Right kidney (tissue), 1 donor: Measurements from ENCODE around the gene ZBTB2.
"Not testable (repeated sequence)": the region's sequence is repeated elsewhere in the genome, so short reads cannot be mapped to it uniquely, and the experiment has no call there.

Experiments
- DNase-seq: peaks from one replicate; pipeline ENCODE4 v3.0.0-alpha.2; 2016

The ZBTB2 gene

DNA sequence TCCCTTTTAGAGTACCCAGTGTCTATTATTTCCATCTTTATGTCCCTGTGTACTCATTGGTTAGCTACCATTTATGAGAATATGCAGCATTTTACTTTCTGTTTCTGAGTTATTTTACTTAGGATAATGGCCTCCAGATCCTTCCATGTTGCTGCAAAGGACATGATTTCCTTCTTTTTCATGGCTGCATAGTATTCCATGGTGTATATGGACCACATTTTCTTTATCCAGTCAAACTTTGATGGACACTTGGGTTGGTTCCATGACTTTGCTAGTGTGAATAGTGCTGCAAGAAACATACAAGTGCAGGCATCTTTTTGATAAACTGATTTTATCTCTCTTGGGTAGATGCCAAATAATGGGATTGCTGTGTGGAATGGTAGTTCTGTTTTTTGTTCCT, 55.4 kb downstream of the ZBTB2 start:
- no peak for DNase-seq

DNA sequence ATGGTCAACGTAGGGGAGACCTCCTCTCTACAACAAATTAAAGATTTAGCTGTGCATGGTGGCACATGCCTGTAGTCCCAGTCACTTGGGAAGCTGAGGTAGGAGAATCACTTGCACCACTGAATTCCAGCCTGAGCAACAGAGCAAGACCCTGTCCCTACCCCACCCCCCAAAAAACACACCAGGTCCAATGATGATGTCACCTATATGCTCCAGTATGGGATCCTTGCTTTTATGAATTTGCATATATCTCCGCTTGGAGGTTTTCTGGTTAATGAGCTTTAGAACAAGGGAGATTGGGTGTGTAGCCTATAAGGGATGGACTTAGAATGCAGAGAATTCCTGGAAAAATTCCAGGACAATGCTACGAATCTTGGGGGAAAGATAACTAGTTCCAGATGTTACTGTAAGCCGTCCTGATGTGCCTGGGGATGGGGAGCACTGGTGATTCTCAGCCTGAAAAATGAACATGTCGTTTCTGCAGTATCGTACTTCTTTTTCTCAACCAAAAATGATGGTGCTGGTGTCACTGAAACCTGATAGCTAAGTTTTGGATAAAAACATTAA, 61.1 kb downstream of the ZBTB2 start:
- DNase-seq: no peak

DNA sequence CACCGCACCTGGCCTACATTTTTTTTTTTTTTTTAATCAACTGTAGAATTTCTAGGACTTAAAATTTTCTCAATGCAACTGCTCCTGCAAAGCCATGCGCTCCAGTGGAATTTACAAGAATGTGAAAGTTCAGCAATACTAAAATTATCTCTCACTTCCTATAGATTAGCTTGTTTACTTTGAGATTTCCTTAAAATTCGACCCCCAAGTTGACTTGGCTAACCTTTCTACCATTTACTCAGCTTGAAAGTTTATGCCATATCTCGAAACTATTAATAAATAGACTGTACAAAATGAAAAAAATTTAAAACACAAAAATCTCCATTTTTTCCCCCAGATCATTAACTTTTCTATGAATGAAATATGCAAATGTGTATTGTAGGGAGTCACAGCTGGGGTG, 64.3 kb downstream of the ZBTB2 start:
- no peak for DNase-seq

DNA sequence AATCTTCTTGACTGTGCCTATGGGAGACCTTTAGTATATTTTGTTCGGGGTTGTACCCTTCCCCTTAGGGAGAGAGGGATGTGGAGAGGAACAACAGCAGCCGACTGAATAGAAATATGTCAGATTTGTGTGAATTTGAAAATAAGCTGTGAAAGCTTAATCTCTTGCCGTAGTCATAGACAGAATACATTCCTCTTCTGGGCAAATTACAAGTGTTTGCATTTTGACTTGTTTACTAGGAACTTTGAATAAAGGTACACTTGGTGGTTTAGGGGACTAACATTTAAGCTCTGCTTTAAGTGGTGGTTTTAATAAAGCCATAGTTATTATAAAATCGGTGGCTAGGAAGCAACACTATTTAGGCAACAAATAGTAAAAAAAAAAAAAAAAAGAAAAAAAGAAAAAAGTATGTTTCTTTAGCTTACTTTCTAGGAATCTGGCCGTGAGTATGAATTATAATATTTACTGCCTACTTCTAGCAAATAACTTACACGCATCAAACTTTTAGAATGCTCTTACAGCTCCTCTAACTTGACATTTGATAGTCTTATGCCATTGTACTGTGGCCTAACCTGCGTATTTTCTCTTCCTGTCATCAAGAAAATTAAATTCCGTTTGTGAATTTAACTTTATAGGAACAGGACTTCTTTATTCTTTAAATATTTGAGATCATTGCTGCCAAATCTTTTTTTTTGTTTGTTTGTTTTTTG, 65.1 kb downstream of the ZBTB2 start:
- no peak for DNase-seq

DNA sequence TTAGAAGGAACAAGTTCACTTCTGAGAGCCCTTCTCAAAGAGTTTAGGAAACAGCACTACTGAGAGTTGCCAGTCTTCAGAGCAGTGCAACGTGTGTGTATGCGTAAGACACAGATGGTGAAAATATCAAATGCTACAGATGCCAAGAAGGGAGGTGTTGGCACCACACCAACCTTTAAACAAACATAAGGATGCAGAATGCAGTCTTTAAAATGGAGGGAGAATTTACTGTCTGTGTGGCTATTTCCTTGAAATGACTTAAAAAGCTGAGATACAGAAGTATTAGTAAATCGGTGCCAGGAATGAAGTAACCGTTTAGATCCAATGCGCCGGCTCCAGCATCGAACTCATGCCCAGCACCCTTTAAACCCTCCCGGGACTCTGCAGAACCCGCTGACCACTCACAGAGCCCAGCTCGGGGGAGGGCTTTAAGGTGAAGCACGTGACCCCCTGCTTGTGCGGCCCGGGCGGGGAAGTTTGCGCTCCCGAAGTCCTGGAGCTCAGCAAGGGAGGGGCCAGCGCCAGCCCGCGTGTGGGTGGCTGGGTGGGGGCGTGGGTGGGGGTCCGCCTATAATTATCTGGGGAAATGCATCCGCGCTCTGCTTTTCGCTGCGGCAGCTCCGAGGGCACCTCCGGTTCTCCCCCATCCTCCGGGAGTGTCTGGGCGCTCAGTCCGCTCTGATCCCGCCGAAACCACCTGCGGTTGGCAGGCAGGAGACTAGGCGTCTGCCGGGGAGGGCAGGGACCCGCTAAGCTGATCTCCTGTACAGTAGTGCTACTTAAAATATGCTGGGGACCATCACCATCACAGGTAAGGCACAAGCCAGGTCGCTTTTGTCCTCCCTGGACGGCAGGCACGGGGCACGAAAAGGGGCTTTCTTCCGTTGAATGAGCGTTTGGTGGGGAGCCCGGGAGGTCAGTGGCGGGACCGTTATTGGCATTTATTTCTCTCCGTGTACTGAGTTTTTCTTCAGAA, 66.0 kb downstream of the ZBTB2 start:
- peak; percentile 74 for DNase-seq

DNA sequence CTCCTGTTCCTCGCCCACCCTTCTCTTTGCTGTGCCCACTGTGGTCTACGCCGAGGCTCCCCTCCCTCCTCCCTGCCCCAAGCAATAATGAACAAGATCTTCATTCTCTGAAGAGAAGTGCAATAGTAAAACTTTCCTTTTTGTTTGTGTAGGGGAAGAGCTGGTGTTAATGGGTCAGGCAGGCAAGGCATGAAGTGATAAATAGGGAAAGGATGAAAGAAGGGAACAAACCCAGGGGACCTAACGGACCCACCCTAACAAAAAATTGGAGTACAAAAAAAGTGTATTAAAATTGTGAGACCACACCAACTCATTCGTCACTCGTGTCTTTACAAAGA, 66.9 kb downstream of the ZBTB2 start:
- DNase-seq: no peak

DNA sequence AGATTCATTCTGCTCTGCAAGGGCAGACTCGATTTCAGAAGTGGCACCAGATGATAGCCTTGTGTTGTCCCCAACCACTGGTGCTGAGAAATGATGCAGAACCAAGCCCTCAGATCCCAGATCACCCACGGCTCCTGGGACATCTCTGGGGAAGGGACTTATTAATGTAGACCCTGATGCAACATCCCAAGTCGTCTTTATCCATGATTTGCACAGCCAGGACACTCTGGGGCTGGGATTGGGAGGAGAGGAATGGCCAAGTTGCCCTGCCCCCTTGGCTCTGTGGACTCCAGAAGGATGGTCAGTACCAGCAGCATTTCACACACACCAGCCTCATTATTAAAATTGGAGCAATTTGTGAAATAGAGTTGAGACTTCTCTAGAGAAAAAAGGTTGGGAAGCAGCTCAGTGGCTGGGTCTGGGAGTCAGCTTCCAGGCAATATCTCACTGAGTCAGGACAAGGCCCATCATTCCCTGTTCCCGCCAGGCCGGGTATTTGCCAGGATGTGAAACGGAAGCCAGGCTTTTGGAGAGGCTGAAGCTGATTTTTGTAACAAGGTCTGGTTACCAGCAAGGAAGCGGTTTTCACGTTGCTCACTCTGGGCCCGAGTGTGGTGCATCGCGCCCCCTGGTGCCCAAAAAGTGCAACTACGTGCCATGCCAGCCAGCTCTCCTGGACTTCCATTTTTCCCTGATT, 67.4 kb downstream of the ZBTB2 start:
- DNase-seq: peak; percentile 77

DNA sequence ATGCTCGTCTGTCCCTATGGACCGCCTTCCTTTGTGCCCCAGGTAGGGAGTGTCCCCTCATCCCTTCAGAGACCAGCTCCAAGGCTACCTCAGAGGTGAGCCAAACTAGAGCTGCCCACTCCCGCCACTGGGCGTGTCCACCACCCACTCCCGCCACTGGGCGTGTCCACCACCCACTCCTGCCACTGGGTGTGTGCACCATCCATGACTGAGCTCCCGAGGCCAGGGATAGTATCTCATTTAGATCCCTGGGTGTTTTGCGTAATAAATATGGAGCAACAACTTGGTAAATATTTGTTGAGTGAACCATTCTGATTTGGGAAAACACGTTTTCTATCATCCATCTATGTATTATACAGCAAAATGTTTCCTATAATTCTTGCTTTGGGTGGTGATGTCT, 68.8 kb downstream of the ZBTB2 start:
- DNase-seq: no peak

DNA sequence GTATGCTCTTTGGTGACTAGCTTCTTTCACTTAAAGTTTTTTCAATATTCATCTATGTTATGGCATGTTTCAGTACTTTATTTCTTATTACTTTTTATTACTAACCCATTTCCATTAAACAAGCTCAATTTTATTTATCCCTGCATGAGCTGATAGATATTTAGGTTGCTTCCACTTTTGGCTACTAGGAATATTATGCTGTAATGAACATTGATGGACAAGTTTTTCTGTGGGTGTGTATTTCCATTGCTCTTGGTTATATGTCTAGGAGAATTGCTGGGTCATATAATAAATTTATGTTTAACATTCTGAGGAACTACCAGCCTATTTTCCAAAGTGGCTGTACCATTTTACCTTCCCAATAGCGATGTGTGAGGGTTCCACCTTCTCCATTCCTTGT, 69.9 kb downstream of the ZBTB2 start:
- no peak for DNase-seq

DNA sequence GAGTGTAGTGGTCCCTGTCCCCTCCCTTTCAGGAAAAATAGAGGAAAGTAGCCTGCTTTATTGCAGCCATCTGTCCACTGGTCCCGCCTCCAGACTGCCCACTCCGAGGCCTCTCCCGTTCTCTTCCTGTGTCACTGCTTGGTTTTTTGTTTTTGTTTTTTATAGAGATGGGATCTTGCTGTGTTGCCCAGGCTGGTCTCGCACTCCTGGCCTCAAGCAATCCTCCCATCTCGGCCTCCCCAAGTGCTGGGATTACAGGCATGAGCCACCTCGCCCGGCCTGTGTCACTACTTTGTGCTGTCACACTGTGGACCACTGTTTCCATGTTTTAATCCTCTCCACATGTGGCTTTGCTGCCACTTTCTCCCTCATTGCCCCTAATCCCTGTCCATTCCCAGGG, 71.2 kb downstream of the ZBTB2 start:
- no peak for DNase-seq

DNA sequence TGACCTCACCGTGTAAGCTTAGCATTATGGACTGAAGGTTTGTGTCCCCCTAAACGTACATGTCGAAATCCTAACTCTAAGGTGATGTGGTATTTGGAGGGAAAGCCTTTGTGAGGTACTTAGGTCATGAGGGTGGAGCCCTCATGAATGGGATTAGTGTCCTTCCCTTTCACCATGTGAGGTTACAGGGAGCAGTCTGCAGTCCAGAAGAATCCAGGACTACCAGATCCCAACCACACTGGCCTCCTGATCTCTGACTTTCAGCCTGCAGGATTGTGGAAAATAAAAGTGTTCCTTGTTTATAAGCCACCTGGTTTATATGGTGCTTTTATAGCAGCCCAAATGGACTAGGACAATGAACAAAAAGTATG, 73.4 kb downstream of the ZBTB2 start:
- DNase-seq: no peak

DNA sequence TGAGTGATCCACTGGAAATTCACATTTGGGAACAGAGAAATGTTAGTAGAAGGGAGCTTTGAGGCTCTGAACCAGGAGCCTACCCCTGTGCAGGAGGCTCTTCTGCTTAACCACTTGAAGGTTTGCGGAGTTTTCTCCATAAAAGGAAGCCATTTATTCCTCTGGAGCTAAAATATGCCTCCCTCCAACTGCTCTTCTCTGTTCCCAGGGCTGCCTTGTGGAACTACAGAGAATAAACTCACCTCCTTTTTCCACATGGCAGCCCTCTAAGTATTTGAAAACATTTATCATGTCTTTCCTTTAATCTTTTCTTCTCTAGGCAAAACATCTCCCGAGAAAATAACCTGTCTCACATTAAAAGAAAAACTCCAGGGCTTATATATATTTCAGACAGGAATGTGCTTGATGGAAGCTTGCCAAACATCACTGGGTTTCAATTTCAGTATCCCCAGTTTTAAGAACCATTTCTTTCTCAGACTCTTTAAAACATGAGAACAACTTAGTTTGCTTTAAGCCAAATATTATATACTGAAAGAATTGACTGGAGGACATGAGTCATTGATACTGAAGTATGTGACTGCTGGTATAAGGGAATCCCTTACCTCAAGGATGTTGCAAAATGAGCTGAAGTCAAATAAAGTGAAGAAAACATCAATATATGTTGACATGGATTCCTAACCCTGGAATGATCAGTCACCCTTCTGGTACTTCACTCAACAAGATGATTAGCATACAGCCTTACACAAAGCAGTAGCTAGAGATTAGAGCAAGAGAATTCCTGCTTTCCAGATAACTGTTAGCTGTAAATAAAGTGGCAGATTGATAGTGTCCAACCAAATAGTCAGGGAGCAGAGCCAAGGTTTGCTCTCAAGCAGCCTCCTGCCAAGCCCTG, 74.0 kb downstream of the ZBTB2 start:
- no peak for DNase-seq

DNA sequence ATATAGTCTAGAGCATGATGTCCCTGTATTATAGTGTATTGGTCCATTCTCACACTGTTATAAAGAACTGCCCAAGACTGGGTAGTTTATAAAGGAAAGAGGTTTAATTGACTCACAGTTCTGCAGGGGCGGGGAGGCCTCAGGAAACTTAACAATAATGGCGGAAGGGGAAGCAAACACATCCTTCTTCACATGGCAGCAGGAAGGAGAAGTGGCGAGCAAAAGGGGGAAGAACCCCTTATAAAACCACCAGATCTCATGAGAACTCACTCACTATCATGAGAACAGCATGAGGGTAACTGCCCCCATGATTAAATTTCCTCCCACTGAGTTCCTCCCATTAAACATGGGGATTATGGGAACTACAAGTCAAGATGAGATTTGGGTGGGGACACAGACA, 75.7 kb downstream of the ZBTB2 start:
- DNase-seq: not testable (repeated sequence)
